MCF 10A (cell line): ENCODE measurements around the gene PGAM5. TPM values are rescaled to one million over a fixed set of nuclear protein-coding genes. Genes with fewer than 3 reads are reported as not detected.

Source experiments
- BruUV-seq: library from RNA; stranded (reverse); fragments of 400-500 nt; replicated peaks from 2 replicates; lab custom pipeline; 2021; lab: Mats Ljungman, UMichigan
- CTCF ChIA-PET: fragments of 300-600 bp; sonication (Branson Sonifier 250); formaldehyde crosslinking; extraction: SDS; loops from one replicate; lab custom pipeline; 2021; ENCODE audit warnings: antibody characterized with exemption, inconsistent platforms; lab: Yijun Ruan, JAX
- POLR2A ChIA-PET: fragments of 300-600, 350-650 bp; sonication (Branson Sonifier 250); formaldehyde crosslinking; extraction: SDS; loops from one replicate; lab custom pipeline; 2020; ENCODE audit warnings: antibody characterized with exemption, inconsistent platforms; lab: Yijun Ruan, JAX
- DNase-seq: peaks from one replicate; pipeline ENCODE4 v3.0.0-alpha.2; 2018; ENCODE audit not compliant: unreplicated experiment
- H3K27ac Mint-ChIP-seq: one replicate; pipeline ENCODE4 v1.8.0; 2022; ENCODE audit warnings: mild to moderate bottlenecking, low read depth, mixed read lengths; ENCODE audit not compliant: unreplicated experiment
- H3K27me3 Mint-ChIP-seq: one replicate; pipeline ENCODE4 v1.8.0; 2022; ENCODE audit warnings: mixed read lengths; ENCODE audit not compliant: insufficient read depth, unreplicated experiment
- H3K36me3 Mint-ChIP-seq: one replicate; pipeline ENCODE4 v1.8.0; 2022; ENCODE audit warnings: mild to moderate bottlenecking, moderate library complexity, mixed read lengths; ENCODE audit not compliant: insufficient read depth, unreplicated experiment
- H3K4me1 Mint-ChIP-seq: one replicate; pipeline ENCODE4 v1.8.0; 2022; ENCODE audit warnings: mixed read lengths; ENCODE audit not compliant: insufficient read depth, unreplicated experiment
- H3K4me3 Mint-ChIP-seq: one replicate; pipeline ENCODE4 v1.8.0; 2022; ENCODE audit warnings: mild to moderate bottlenecking, moderate library complexity, mixed read lengths; ENCODE audit not compliant: unreplicated experiment
- H3K9me3 Mint-ChIP-seq: one replicate; pipeline ENCODE4 v1.8.0; 2022; ENCODE audit warnings: mixed read lengths; ENCODE audit not compliant: unreplicated experiment
- CTCF ChIP-seq: fragments of 200-600 bp; IDR thresholded peaks from one replicate; pipeline ENCODE4 v1.8.0; 2022; ENCODE audit warnings: antibody characterized with exemption, mild to moderate bottlenecking; ENCODE audit not compliant: unreplicated experiment
- intact Hi-C: fragments of 100-400 bp; cut with micrococcal nuclease; formaldehyde crosslinking; loops from 2 replicates; pipeline ENCODE4 v1.14.1; 2022
- total RNA-seq: library from RNA; stranded (reverse); gene quantifications from 2 replicates; pipeline ENCODE4 v1.2.3, GENCODE V29; 2022

The PGAM5 gene
- total RNA-seq, 1 experiment from 2014 or later = 84.0 TPM

- Mint-ChIP-seq H3K4me3 (no peak overlapping the region), H3K27me3 (no peaks in the 10 kb centered on the region), H3K27ac (no peak overlapping the region), H3K36me3 (peaks cover 75% of the 10 kb centered on the region), H3K4me1 (no peaks in the 10 kb centered on the region), H3K9me3 (no peaks in the 10 kb centered on the region)
- POLR2A ChIA-PET = no interaction called here
- no peak for DNase-seq
- CTCF ChIA-PET = interaction anchor here (0.6 to 0.7 kb wide), 3 partner anchors 17 to 177 kb away, joined by 3 to 5 read pairs (median 3); no protein-coding TSS in a partner anchor
- intact Hi-C loops = no loop called here
- no TSS peak for BruUV-seq
- TF ChIP-seq CTCF = no peak
Measured at GRCh38 chr12:132662901-132663755, 47.5 kb upstream of the PGAM5 start.

GRCh38 chr12:132664206-132665148 lies 46.2 kb upstream of the PGAM5 start:
- no peak overlapping the region for H3K4me3 Mint-ChIP-seq
- H3K36me3 Mint-ChIP-seq = peaks cover 72% of the 10 kb centered on the region
- no peaks in the 10 kb centered on the region for H3K9me3 Mint-ChIP-seq
- ChIA-PET CTCF (interaction anchor here (0.7 kb wide), 1 partner anchor 97 kb away, joined by 5 read pairs; no protein-coding TSS in a partner anchor), POLR2A (no interaction called here)
- TF ChIP-seq CTCF = no peak
- H3K27me3 Mint-ChIP-seq = no peaks in the 10 kb centered on the region
- intact Hi-C loops = no loop called here
- no peak overlapping the region for H3K27ac Mint-ChIP-seq
- no peaks in the 10 kb centered on the region for H3K4me1 Mint-ChIP-seq
- DNase-seq = no peak
- BruUV-seq = no TSS peak

GRCh38 chr12:132665149-132665491 lies 45.5 kb upstream of the PGAM5 start:
- no peak for DNase-seq
- no TSS peak for BruUV-seq
- no peak overlapping the region for H3K4me3 Mint-ChIP-seq
- peaks cover 76% of the 10 kb centered on the region for H3K36me3 Mint-ChIP-seq
- ChIA-PET CTCF (no interaction called here), POLR2A (no interaction called here)
- intact Hi-C loops = no loop called here
- H3K4me1 Mint-ChIP-seq = no peaks in the 10 kb centered on the region
- no peaks in the 10 kb centered on the region for H3K9me3 Mint-ChIP-seq
- H3K27me3 Mint-ChIP-seq = no peaks in the 10 kb centered on the region
- no peak for TF ChIP-seq CTCF
- no peak overlapping the region for H3K27ac Mint-ChIP-seq

DNA sequence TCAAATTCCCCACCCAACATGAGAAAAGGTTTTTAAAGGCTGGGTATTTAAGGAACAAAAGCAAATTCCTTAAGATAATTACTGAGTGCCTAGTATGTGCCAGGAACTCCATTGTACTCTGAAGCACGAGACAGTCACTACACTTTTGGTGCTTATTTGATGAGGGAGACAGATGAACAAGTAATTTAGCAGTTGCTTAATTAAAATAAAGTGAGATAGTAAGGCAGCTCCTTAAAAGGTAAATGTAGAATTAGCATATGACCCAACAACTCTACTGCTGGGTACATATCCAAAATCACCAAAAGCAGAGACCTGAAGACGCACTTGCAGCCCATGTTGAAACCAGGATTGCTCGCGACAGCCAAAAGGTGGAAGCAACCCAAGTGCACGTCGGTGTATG lies 44.8 kb upstream of the PGAM5 start:
- POLR2A ChIA-PET = no interaction called here
- no peak for DNase-seq
- H3K27me3 Mint-ChIP-seq = no peaks in the 10 kb centered on the region
- no TSS peak for BruUV-seq
- H3K4me1 Mint-ChIP-seq = no peaks in the 10 kb centered on the region
- H3K27ac Mint-ChIP-seq = no peak overlapping the region
- H3K9me3 Mint-ChIP-seq = no peaks in the 10 kb centered on the region
- intact Hi-C loops = no loop called here
- H3K4me3 Mint-ChIP-seq = no peak overlapping the region
- TF ChIP-seq CTCF = no peak
- CTCF ChIA-PET = no interaction called here
- peaks cover 72% of the 10 kb centered on the region for H3K36me3 Mint-ChIP-seq
